SK-N-MC (cell line): ENCODE measurements around the gene DCAF4.

Source experiments
- DNase-seq: peaks from one replicate; pipeline ENCODE4 v3.0.0-alpha.2; 2011; ENCODE audit warnings: low read depth, low spot score
- H3K27ac ChIP-seq: fragments of 200-600 bp; sonication (generic); 2 replicates; pipeline ENCODE4 v1.5.1; 2016; ENCODE audit warnings: mixed run types
- H3K36me3 ChIP-seq: fragments of 200-600 bp; sonication (generic); 2 replicates; pipeline ENCODE4 v1.6.1; 2017; ENCODE audit warnings: antibody characterized with exemption, low read length, mixed read lengths; ENCODE audit not compliant: insufficient read depth
- H3K4me3 ChIP-seq: fragments of 200-600 bp; sonication (generic); 2 replicates; pipeline ENCODE4 v1.5.1; 2016
- H3K9ac ChIP-seq: fragments of 200-600 bp; sonication (generic); 2 replicates; pipeline ENCODE4 v1.8.0; 2017; ENCODE audit warnings: mixed run types, mixed read lengths; ENCODE audit not compliant: insufficient read length
- H3K9me3 ChIP-seq: fragments of 200-600 bp; sonication (generic); 2 replicates; pipeline ENCODE4 v1.6.1; 2017; ENCODE audit warnings: low read depth, mild to moderate bottlenecking, antibody characterized with exemption, low read length, moderate library complexity, mixed read lengths
- EZH2 ChIP-seq: fragments of 200-600 bp; sonication (generic); IDR thresholded peaks from one replicate; pipeline ENCODE4 v1.6.1; 2017; ENCODE audit warnings: antibody characterized with exemption
- FOXP2 ChIP-seq: optimal IDR thresholded peaks from 2 replicates; pipeline ENCODE3; 2011; ENCODE audit warnings: mild to moderate bottlenecking, moderate library complexity; ENCODE audit not compliant: insufficient read depth; ENCODE audit errors: extremely low read length, control extremely low read depth
- POLR2AphosphoS5 ChIP-seq: IDR thresholded peaks from 2 replicates; pipeline ENCODE4 v1.6.1; 2012; ENCODE audit warnings: mild to moderate bottlenecking, low read depth, low read length, borderline replicate concordance

The DCAF4 gene

DNA sequence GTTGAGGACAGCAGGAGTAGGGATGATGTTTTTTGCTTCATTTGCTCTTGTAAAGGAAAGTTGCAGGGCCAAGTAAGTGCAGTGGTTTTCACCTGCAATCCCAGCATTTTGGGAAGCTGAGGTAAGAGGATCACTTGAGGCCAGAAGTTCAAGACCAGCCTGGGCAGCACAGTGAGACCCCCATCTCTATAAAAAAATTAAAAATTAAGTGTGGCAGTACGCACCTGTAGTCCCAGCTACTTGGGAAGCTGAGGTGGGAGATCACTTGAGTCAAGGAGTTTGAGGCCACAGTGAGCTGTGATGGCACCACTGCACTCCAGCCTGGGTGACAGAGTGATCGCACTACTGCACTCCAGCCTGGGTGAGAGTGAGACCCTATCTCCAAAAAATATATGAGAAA is 43.2 kb upstream of the DCAF4 start:
- no peak for TF ChIP-seq EZH2
- TF ChIP-seq POLR2AphosphoS5: no peak
- TF ChIP-seq FOXP2: no peak
- Histone ChIP-seq H3K27ac (no peak overlapping the region), H3K9ac (no peak overlapping the region), H3K36me3 (no peaks in the 10 kb centered on the region), H3K9me3 (no peaks in the 10 kb centered on the region), H3K4me3 (no peak overlapping the region)
- no peak for DNase-seq

DNA sequence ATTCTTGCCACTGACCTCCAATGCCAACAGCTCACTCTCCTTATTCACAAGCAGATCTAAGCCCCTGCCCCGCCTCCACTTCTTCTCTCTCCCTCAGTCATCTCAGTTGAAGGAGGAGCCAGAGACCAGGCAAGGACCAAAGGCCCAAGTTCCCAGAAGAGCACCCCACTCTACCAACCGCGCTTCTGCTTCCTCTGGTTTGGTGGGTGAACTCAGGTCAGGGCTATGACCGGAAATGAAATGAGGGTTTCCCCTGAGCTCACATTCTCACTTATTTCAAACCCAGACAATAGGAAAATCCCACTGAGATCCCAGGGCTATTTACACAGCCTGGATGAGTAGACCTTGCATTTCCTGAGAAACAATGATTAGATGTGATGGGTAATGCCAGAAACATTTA is 42.3 kb upstream of the DCAF4 start:
- Histone ChIP-seq H3K36me3 (no peaks in the 10 kb centered on the region), H3K9ac (no peak overlapping the region), H3K4me3 (no peak overlapping the region), H3K9me3 (no peaks in the 10 kb centered on the region), H3K27ac (no peak overlapping the region)
- no peak for DNase-seq
- TF ChIP-seq EZH2: no peak
- TF ChIP-seq FOXP2: no peak
- TF ChIP-seq POLR2AphosphoS5: no peak

- Histone ChIP-seq H3K4me3 (no peak overlapping the region), H3K9ac (no peak overlapping the region), H3K9me3 (no peaks in the 10 kb centered on the region), H3K27ac (no peak overlapping the region), H3K36me3 (no peaks in the 10 kb centered on the region)
- TF ChIP-seq FOXP2 (no peak), EZH2 (no peak), POLR2AphosphoS5 (no peak)
- DNase-seq: no peak
Measured at GRCh38 chr14:72884386-72884785, 41.9 kb upstream of the DCAF4 start.

GRCh38 chr14:72887514-72887913 is 38.8 kb upstream of the DCAF4 start:
- DNase-seq: no peak
- Histone ChIP-seq H3K4me3 (no peak overlapping the region), H3K36me3 (no peaks in the 10 kb centered on the region), H3K9ac (no peak overlapping the region), H3K9me3 (no peaks in the 10 kb centered on the region), H3K27ac (no peak overlapping the region)
- TF ChIP-seq POLR2AphosphoS5 (no peak), EZH2 (no peak), FOXP2 (no peak)

- Histone ChIP-seq H3K9me3 (no peaks in the 10 kb centered on the region), H3K4me3 (no peak overlapping the region), H3K27ac (peak overlapping the region; percentile 46; the same call in 1 of the 2 replicates), H3K9ac (no peak overlapping the region), H3K36me3 (no peaks in the 10 kb centered on the region)
- DNase-seq: no peak
- TF ChIP-seq EZH2 (no peak), FOXP2 (no peak), POLR2AphosphoS5 (no peak)
Measured at GRCh38 chr14:72888192-72888591, 38.1 kb upstream of the DCAF4 start.

GRCh38 chr14:72888636-72889201 is 37.5 kb upstream of the DCAF4 start:
- TF ChIP-seq POLR2AphosphoS5 (no peak), FOXP2 (no peak), EZH2 (no peak)
- Histone ChIP-seq H3K4me3 (no peak overlapping the region), H3K9me3 (no peaks in the 10 kb centered on the region), H3K9ac (no peak overlapping the region), H3K27ac (peak overlapping the region; percentile 46; the same call in 1 of the 2 replicates), H3K36me3 (no peaks in the 10 kb centered on the region)
- no peak for DNase-seq

- H3K4me3 ChIP-seq: no peak overlapping the region
- no peak overlapping the region for H3K27ac ChIP-seq
- no peaks in the 10 kb centered on the region for H3K9me3 ChIP-seq
- no peak overlapping the region for H3K9ac ChIP-seq
- no peaks in the 10 kb centered on the region for H3K36me3 ChIP-seq
- TF ChIP-seq FOXP2: no peak
- no peak for TF ChIP-seq POLR2AphosphoS5
- no peak for TF ChIP-seq EZH2
- no peak for DNase-seq
Measured at GRCh38 chr14:72889366-72889765, 36.9 kb upstream of the DCAF4 start.

DNA sequence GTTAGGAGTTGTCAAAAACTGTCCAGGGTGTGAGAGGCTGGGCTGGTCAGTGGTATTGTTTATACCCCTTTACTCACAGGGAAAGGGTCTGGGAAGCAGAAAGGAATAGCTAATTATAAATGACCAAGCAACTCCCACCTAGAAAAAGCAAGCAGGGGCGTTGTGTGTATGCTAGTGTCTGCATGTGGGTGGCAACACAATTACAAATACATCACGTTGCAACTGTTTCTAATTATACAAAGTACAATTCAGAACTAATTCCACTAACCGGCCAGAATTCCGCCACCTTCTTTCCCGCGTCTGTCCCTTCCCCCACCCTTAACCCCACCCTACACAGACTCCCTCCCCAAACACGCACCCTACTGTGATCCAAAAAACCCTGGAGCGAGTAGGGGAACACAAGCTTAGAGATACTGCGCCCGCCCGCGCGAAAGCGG is 34.6 kb upstream of the DCAF4 start:
- Histone ChIP-seq H3K27ac (0 out of 2 replicates have a peak overlapping the region, but pooled peaks have one; percentile 59), H3K9me3 (no peaks in the 10 kb centered on the region), H3K36me3 (no peaks in the 10 kb centered on the region), H3K4me3 (peak overlapping the region; percentile 91), H3K9ac (peak overlapping the region; percentile 67)
- TF ChIP-seq POLR2AphosphoS5 (no peak), EZH2 (no peak), FOXP2 (no peak)
- no peak for DNase-seq

DNA sequence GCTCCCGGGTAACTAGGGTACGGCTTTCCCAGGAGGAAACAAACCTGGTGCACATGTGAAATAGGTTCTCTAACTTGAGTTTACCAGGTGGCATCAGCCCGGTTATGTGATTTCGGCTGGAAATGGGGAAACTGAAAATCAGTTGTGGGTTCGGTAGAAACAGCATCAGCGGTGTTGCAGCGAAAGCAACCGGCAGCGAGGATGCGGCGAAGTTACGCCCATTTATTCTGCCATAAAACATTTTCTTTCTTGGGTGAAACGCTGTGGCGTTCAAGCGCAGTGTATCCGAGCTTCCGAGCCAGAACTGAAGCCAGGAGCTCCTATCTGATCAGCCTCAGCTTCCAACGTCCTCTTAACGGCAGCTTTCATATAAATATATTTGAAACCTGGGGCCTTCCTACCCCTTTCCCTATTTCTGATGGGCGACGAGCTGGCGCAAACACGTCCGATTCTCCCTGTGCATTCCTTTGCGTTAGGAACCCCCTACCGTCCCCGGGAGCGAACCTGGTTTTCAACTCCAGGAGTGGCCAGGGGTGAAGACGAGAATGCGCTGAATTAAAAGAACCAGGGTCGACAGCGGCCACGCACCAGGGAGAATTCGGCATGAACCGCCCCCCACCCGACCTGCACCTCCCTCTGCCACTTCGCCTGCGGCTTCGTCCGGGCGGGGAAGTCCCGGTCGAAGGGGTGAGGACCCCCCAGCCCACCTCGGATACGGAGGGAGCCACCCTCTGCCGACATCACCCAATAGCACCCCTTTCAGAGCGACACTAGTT is 34.0 kb upstream of the DCAF4 start:
- peak overlapping the region; percentile 67 for H3K9ac ChIP-seq
- TF ChIP-seq FOXP2 (no peak), EZH2 (no peak), POLR2AphosphoS5 (no peak)
- H3K9me3 ChIP-seq: no peaks in the 10 kb centered on the region
- peak overlapping the region; percentile 59; the same call in 1 of the 2 replicates for H3K27ac ChIP-seq
- peak overlapping the region; percentile 91 for H3K4me3 ChIP-seq
- DNase-seq: no peak
- no peaks in the 10 kb centered on the region for H3K36me3 ChIP-seq
